HuH-7.5 (cell line): ENCODE measurements around the gene KCNQ5.

ENCODE experiments used
- DNase-seq: peaks from one replicate; pipeline ENCODE4 v3.0.0; 2011; ENCODE audit warnings: low spot score

KCNQ5 gene

GRCh38 chr6:72639920-72640614, 18.2 kb downstream of the KCNQ5 start:
- no peak for DNase-seq

- no peak for DNase-seq
Measured at GRCh38 chr6:72640615-72640930, 18.7 kb downstream of the KCNQ5 start.

GRCh38 chr6:72642435-72642834, 20.6 kb downstream of the KCNQ5 start:
- DNase-seq = no peak

- DNase-seq = no peak
Measured at GRCh38 chr6:72643214-72643613, 21.4 kb downstream of the KCNQ5 start.

GRCh38 chr6:72646604-72647485, 25.0 kb downstream of the KCNQ5 start:
- DNase-seq = no peak

- no peak for DNase-seq
Measured at GRCh38 chr6:72647489-72647888, 25.6 kb downstream of the KCNQ5 start.

GRCh38 chr6:72649032-72649984, 27.4 kb downstream of the KCNQ5 start:
- no peak for DNase-seq

- no peak for DNase-seq
Measured at GRCh38 chr6:72650081-72650745, 28.3 kb downstream of the KCNQ5 start.

- DNase-seq = no peak
Measured at GRCh38 chr6:72651174-72651573, 29.3 kb downstream of the KCNQ5 start.

GRCh38 chr6:72651967-72652956, 30.4 kb downstream of the KCNQ5 start:
- no peak for DNase-seq

- no peak for DNase-seq
Measured at GRCh38 chr6:72653026-72653425, 31.2 kb downstream of the KCNQ5 start.

- DNase-seq = no peak
Measured at GRCh38 chr6:72654071-72654621, 32.3 kb downstream of the KCNQ5 start.

- DNase-seq = no peak
Measured at GRCh38 chr6:72657407-72658197, 35.7 kb downstream of the KCNQ5 start.

- DNase-seq = no peak
Measured at GRCh38 chr6:72659754-72660153, 37.9 kb downstream of the KCNQ5 start.

GRCh38 chr6:72661411-72661810, 39.5 kb downstream of the KCNQ5 start:
- DNase-seq = no peak

- no peak for DNase-seq
Measured at GRCh38 chr6:72665599-72665998, 43.7 kb downstream of the KCNQ5 start.

- DNase-seq = no peak
Measured at GRCh38 chr6:72669324-72669723, 47.5 kb downstream of the KCNQ5 start.

- DNase-seq = no peak
Measured at GRCh38 chr6:72672906-72673305, 51.0 kb downstream of the KCNQ5 start.

GRCh38 chr6:72674842-72675241, 53.0 kb downstream of the KCNQ5 start:
- DNase-seq = no peak
